ENCODE data around the gene BTBD7.

BTBD7 gene

GRCh38 chr14:93337884-93338283, 5.0 kb upstream of the BTBD7 start:
- no peak for DNase-seq (ENCODE audit: low read depth)
- H3K4me3 ChIP-seq (replicated peaks; ENCODE audit: low read depth, low read length) = no peak overlapping the region
- no peak for TF ChIP-seq CTCF (IDR thresholded peaks at IDR 0.05; ENCODE audit: low read length, missing control alignments)

GRCh38 chr14:93337143-93337753, 4.4 kb upstream of the BTBD7 start:
- H3K4me3 ChIP-seq (replicated peaks; ENCODE audit: low read depth, low read length) = no peak overlapping the region
- no peak for DNase-seq (ENCODE audit: low read depth)
- no peak for TF ChIP-seq CTCF (IDR thresholded peaks at IDR 0.05; ENCODE audit: low read length, missing control alignments)

GRCh38 chr14:93333631-93334103, 831 bp upstream of the BTBD7 start:
- DNase-seq (ENCODE audit: low read depth) = no peak
- no peak for TF ChIP-seq CTCF (IDR thresholded peaks at IDR 0.05; ENCODE audit: low read length, missing control alignments)
- H3K4me3 ChIP-seq (replicated peaks; ENCODE audit: low read depth, low read length) = peak overlapping the region; percentile 72

- peak; percentile 56 for DNase-seq (ENCODE audit: low read depth)
Measured at GRCh38 chr14:93332397-93332852, 411 bp downstream of the BTBD7 start.

GRCh38 chr14:93331728-93332396, 974 bp downstream of the BTBD7 start:
- DNase-seq (ENCODE audit: low read depth) = no peak
- TF ChIP-seq CTCF (IDR thresholded peaks at IDR 0.05; ENCODE audit: low read length, missing control alignments) = no peak
- peak overlapping the region; percentile 72 for H3K4me3 ChIP-seq (replicated peaks; ENCODE audit: low read depth, low read length)

More at GRCh38 chr14:93332397-93332852, 411 bp downstream of the BTBD7 start:
- no peak for TF ChIP-seq CTCF (IDR thresholded peaks at IDR 0.05; ENCODE audit: low read length, missing control alignments)
- H3K4me3 ChIP-seq (replicated peaks; ENCODE audit: low read depth, low read length) = peak overlapping the region; percentile 72

GRCh38 chr14:93331002-93331727, 1.7 kb downstream of the BTBD7 start:
- DNase-seq (ENCODE audit: low read depth) = no peak
- peak overlapping the region; percentile 72 for H3K4me3 ChIP-seq (replicated peaks; ENCODE audit: low read depth, low read length)
- TF ChIP-seq CTCF (IDR thresholded peaks at IDR 0.05; ENCODE audit: low read length, missing control alignments) = no peak

Data from fibroblast of pulmonary artery (primary cell).